ENCODE measurements around the gene NDUFA5.

- TF ChIP-seq, protein P1, sequence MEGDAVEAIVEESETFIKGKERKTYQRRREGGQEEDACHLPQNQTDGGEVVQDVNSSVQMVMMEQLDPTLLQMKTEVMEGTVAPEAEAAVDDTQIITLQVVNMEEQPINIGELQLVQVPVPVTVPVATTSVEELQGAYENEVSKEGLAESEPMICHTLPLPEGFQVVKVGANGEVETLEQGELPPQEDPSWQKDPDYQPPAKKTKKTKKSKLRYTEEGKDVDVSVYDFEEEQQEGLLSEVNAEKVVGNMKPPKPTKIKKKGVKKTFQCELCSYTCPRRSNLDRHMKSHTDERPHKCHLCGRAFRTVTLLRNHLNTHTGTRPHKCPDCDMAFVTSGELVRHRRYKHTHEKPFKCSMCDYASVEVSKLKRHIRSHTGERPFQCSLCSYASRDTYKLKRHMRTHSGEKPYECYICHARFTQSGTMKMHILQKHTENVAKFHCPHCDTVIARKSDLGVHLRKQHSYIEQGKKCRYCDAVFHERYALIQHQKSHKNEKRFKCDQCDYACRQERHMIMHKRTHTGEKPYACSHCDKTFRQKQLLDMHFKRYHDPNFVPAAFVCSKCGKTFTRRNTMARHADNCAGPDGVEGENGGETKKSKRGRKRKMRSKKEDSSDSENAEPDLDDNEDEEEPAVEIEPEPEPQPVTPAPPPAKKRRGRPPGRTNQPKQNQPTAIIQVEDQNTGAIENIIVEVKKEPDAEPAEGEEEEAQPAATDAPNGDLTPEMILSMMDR (IDR thresholded peaks at IDR 0.05) = no peak
- TF ChIP-seq ZNF423 (CRISPR knock-in tag; IDR thresholded peaks at IDR 0.05) = no peak
- TF ChIP-seq NR2C2 (CRISPR knock-in tag; IDR thresholded peaks at IDR 0.05) = no peak
- no peak for TF ChIP-seq CREB1 (CRISPR knock-in tag; IDR thresholded peaks at IDR 0.05)
- no peak for TF ChIP-seq KAT7 (CRISPR knock-in tag; IDR thresholded peaks at IDR 0.05; ENCODE audit: borderline replicate concordance)
- TF ChIP-seq ZBTB21 (CRISPR knock-in tag; IDR thresholded peaks at IDR 0.05; ENCODE audit: borderline replicate concordance) = no peak
- TF ChIP-seq, protein P2, sequence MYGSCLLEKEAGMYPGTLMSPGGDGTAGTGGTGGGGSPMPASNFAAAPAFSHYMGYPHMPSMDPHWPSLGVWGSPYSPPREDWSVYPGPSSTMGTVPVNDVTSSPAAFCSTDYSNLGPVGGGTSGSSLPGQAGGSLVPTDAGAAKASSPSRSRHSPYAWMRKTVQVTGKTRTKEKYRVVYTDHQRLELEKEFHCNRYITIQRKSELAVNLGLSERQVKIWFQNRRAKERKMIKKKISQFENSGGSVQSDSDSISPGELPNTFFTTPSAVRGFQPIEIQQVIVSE (CRISPR knock-in tag; IDR thresholded peaks at IDR 0.05; ENCODE audit: borderline replicate concordance) = no peak
Measured at GRCh38 chr7:123571187-123571586, 13.6 kb upstream of the NDUFA5 start.
